H9 (cell line): ENCODE measurements around the gene U2AF1L4. TPM values are rescaled to one million over a fixed set of nuclear protein-coding genes. Genes with fewer than 3 reads are reported as not detected.

Source experiments
- DNase-seq: peaks from one replicate; pipeline ENCODE4 v3.0.0-alpha.2; 2017
- H2AFZ ChIP-seq: one replicate; pipeline ENCODE4 v1.6.1; 2013; ENCODE audit warnings: mild to moderate bottlenecking, low read length, control low read depth, moderate library complexity
- H2AK5ac ChIP-seq: 2 replicates; pipeline ENCODE4 v1.6.1; 2013; ENCODE audit warnings: low read length, control low read depth, mixed read lengths; ENCODE audit not compliant: insufficient read length
- H2BK120ac ChIP-seq: one replicate; pipeline ENCODE4 v1.6.1; 2013; ENCODE audit warnings: low read depth, mild to moderate bottlenecking, low read length, control low read depth, inconsistent platforms; ENCODE audit not compliant: poor library complexity, severe bottlenecking
- H2BK12ac ChIP-seq: 2 replicates; pipeline ENCODE4 v1.6.1; 2013; ENCODE audit warnings: low read length, control low read depth, mixed read lengths, low read depth; ENCODE audit not compliant: insufficient read length
- H2BK15ac ChIP-seq: 2 replicates; pipeline ENCODE4 v1.6.1; 2013; ENCODE audit warnings: low read depth, low read length, control low read depth
- H2BK20ac ChIP-seq: one replicate; pipeline ENCODE4 v1.6.1; 2013; ENCODE audit warnings: low read depth, mild to moderate bottlenecking, low read length, control low read depth, inconsistent platforms; ENCODE audit not compliant: poor library complexity, severe bottlenecking
- H2BK5ac ChIP-seq: 2 replicates; pipeline ENCODE4 v1.6.1; 2013; ENCODE audit warnings: low read length, control low read depth, mixed read lengths; ENCODE audit not compliant: insufficient read length
- H3K14ac ChIP-seq: 2 replicates; pipeline ENCODE4 v1.6.1; 2013; ENCODE audit warnings: low read length, control low read depth; ENCODE audit not compliant: insufficient read depth
- H3K18ac ChIP-seq: 2 replicates; pipeline ENCODE4 v1.6.1; 2013; ENCODE audit warnings: low read depth, mild to moderate bottlenecking, mixed read lengths, low read length, control low read depth; ENCODE audit not compliant: insufficient read length
- H3K23ac ChIP-seq: 2 replicates; pipeline ENCODE4 v1.6.1; 2013; ENCODE audit warnings: low read length, control low read depth, mixed read lengths, low read depth; ENCODE audit not compliant: insufficient read length
- H3K23me2 ChIP-seq: 2 replicates; pipeline ENCODE4 v1.6.1; 2013; ENCODE audit warnings: low read depth, mild to moderate bottlenecking, mixed read lengths, low read length, control low read depth; ENCODE audit not compliant: insufficient read length, poor library complexity, severe bottlenecking
- H3K27ac ChIP-seq: 2 replicates; pipeline ENCODE4 v1.5.1; 2013; ENCODE audit warnings: low read length, control low read depth, mixed read lengths, low read depth; ENCODE audit not compliant: insufficient read length
- H3K27me3 ChIP-seq: 2 replicates; pipeline ENCODE4 v1.6.1; 2013; ENCODE audit warnings: low read length, control low read depth, inconsistent platforms; ENCODE audit not compliant: insufficient read depth
- H3K4ac ChIP-seq: 2 replicates; pipeline ENCODE4 v1.6.1; 2013; ENCODE audit warnings: low read depth, mild to moderate bottlenecking, control low read depth, inconsistent platforms, low read length, moderate library complexity
- H3K4me1 ChIP-seq: 2 replicates; pipeline ENCODE4 v1.6.1; 2013; ENCODE audit warnings: low read length, control low read depth, inconsistent platforms; ENCODE audit not compliant: insufficient read depth
- H3K4me2 ChIP-seq: 2 replicates; pipeline ENCODE4 v1.6.1; 2013; ENCODE audit warnings: low read length, control low read depth, mixed read lengths; ENCODE audit not compliant: insufficient read length, insufficient read depth
- H3K56ac ChIP-seq: 2 replicates; pipeline ENCODE4 v1.6.1; 2013; ENCODE audit warnings: low read depth, mild to moderate bottlenecking, mixed read lengths, low read length, control low read depth; ENCODE audit not compliant: insufficient read length
- H3K79me1 ChIP-seq: 2 replicates; pipeline ENCODE4 v1.6.1; 2013; ENCODE audit warnings: low read depth, mild to moderate bottlenecking, moderate library complexity, low read length, control low read depth, inconsistent platforms; ENCODE audit not compliant: insufficient read depth, poor library complexity, severe bottlenecking
- H3K79me2 ChIP-seq: 2 replicates; pipeline ENCODE4 v1.6.1; 2013; ENCODE audit warnings: low read length, control low read depth, inconsistent platforms; ENCODE audit not compliant: insufficient read depth
- H3K9ac ChIP-seq: 2 replicates; pipeline ENCODE4 v1.6.1; 2013; ENCODE audit warnings: low read length, control low read depth, mixed read lengths; ENCODE audit not compliant: insufficient read length; ENCODE audit errors: extremely low read depth
- H3K9me3 ChIP-seq: one replicate; pipeline ENCODE4 v1.6.1; 2013; ENCODE audit warnings: low read depth, low read length, inconsistent platforms; ENCODE audit not compliant: control insufficient read depth
- H3T11ph ChIP-seq: one replicate; pipeline ENCODE4 v1.6.1; 2013; ENCODE audit warnings: mild to moderate bottlenecking, low read length, control low read depth, inconsistent platforms
- H4K20me1 ChIP-seq: one replicate; pipeline ENCODE4 v1.6.1; 2013; ENCODE audit not compliant: control insufficient read depth, insufficient read length, insufficient read depth
- H4K5ac ChIP-seq: 2 replicates; pipeline ENCODE4 v1.6.1; 2013; ENCODE audit warnings: low read depth, mild to moderate bottlenecking, mixed read lengths, low read length, control low read depth; ENCODE audit not compliant: insufficient read length
- H4K8ac ChIP-seq: replicated peaks from 2 replicates; pipeline ENCODE4 v1.6.1; 2013; ENCODE audit warnings: low read length, control low read depth, mixed read lengths, low read depth; ENCODE audit not compliant: insufficient read length
- H4K91ac ChIP-seq: 2 replicates; pipeline ENCODE4 v1.6.1; 2013; ENCODE audit warnings: low read depth, mild to moderate bottlenecking, moderate library complexity, mixed read lengths, low read length, control low read depth; ENCODE audit not compliant: insufficient read length
- H3K27ac Mint-ChIP-seq, 3 experiments: 2 replicates in 2 of 3; 3 replicates in 1 of 3; pipeline ENCODE4 v1.8.0; 2020 to 2021; ENCODE audit warnings: mixed read lengths in 3 of 3, mild to moderate bottlenecking in 1 of 3, moderate library complexity in 1 of 3
- H3K27me3 Mint-ChIP-seq: 2 replicates; pipeline ENCODE4 v1.8.0; 2021; ENCODE audit warnings: low read depth, mild to moderate bottlenecking, moderate library complexity, mixed read lengths
- H3K36me3 Mint-ChIP-seq, 3 experiments: 2 replicates in 2 of 3; 3 replicates in 1 of 3; pipeline ENCODE4 v1.8.0; 2020 to 2021; ENCODE audit warnings: low read depth in 3 of 3, mixed read lengths in 3 of 3; ENCODE audit not compliant: insufficient read depth in 1 of 3
- H3K4me1 Mint-ChIP-seq, 2 experiments: 2 replicates each; pipeline ENCODE4 v1.8.0; 2020; ENCODE audit warnings: mixed read lengths in 2 of 2
- H3K4me3 Mint-ChIP-seq, 2 experiments: 2 replicates in 1 of 2; 3 replicates in 1 of 2; pipeline ENCODE4 v1.8.0; 2020 to 2021; ENCODE audit warnings: mild to moderate bottlenecking in 2 of 2, mixed read lengths in 2 of 2, moderate library complexity in 1 of 2
- H3K9me3 Mint-ChIP-seq, 2 experiments: 2 replicates in 1 of 2; 3 replicates in 1 of 2; pipeline ENCODE4 v1.8.0; 2020; ENCODE audit warnings: mild to moderate bottlenecking in 2 of 2, mixed read lengths in 2 of 2, moderate library complexity in 1 of 2
- WGBS: extraction: QIAGEN DNeasy Blood & Tissue Kit; methylation state at CpG from one replicate; pipeline ENCODE4 v1.1.7; 2013; ENCODE audit warnings: missing lambda C conversion rate, low lambda C conversion rate, mixed read lengths; ENCODE audit not compliant: insufficient read length; ENCODE audit errors: extremely low coverage; 5-methylcytosine and 5-hydroxymethylcytosine counted together
- total RNA-seq: library from RNA; stranded (reverse); gene quantifications from 2 replicates; pipeline ENCODE4 v1.2.1, GENCODE V29; 2021
- TF ChIP-seq, protein P1 (sequence below): fragments of 200-600 bp; sonication (generic); conservative IDR thresholded peaks from 3 replicates; pipeline ENCODE4 v1.8.0; 2021; ENCODE audit warnings: antibody characterized with exemption, mild to moderate bottlenecking

The U2AF1L4 gene
- total RNA-seq, 1 experiment from 2014 or later = 16.8 TPM

DNA sequence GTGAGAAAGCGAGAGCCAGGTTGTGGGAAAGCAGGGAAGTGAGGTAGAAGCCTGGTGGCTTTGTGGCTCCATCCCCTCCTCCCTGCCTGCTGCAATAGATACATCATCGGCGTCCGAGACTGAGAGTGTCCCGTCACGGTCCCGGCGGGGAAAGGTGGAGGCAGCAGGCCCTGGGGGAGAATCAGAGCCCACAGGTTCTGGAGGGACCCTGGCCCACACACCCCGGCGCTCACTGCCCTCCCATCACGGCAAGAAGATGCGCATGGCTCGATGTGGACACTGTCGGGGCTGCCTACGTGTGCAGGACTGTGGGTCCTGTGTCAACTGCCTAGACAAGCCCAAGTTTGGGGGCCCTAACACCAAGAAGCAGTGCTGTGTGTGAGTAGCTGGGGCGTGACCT, 22.3 kb downstream of the U2AF1L4 start:
- H2BK12ac ChIP-seq = no peak overlapping the region
- TF ChIP-seq, protein P1, sequence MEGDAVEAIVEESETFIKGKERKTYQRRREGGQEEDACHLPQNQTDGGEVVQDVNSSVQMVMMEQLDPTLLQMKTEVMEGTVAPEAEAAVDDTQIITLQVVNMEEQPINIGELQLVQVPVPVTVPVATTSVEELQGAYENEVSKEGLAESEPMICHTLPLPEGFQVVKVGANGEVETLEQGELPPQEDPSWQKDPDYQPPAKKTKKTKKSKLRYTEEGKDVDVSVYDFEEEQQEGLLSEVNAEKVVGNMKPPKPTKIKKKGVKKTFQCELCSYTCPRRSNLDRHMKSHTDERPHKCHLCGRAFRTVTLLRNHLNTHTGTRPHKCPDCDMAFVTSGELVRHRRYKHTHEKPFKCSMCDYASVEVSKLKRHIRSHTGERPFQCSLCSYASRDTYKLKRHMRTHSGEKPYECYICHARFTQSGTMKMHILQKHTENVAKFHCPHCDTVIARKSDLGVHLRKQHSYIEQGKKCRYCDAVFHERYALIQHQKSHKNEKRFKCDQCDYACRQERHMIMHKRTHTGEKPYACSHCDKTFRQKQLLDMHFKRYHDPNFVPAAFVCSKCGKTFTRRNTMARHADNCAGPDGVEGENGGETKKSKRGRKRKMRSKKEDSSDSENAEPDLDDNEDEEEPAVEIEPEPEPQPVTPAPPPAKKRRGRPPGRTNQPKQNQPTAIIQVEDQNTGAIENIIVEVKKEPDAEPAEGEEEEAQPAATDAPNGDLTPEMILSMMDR = no peak
- no peak overlapping the region for H2BK120ac ChIP-seq
- H3K4ac ChIP-seq = no peak overlapping the region
- H3K27me3 Mint-ChIP-seq = no peaks in the 10 kb centered on the region; the same call in 1 of the 2 replicates
- no peaks in the 10 kb centered on the region for H3K27me3 ChIP-seq
- H3K27ac ChIP-seq = no peak overlapping the region
- no peak overlapping the region for H3K27ac Mint-ChIP-seq
- H4K20me1 ChIP-seq = peaks cover 6% of the 10 kb centered on the region
- no peak overlapping the region for H2BK20ac ChIP-seq
- H3K79me2 ChIP-seq = peaks cover 11% of the 10 kb centered on the region; the same call in 1 of the 2 replicates
- no peaks in the 10 kb centered on the region for H3K4me1 ChIP-seq
- no peak overlapping the region for H2BK5ac ChIP-seq
- no peak overlapping the region for H3K14ac ChIP-seq
- no peak overlapping the region for H3K4me2 ChIP-seq
- H3K23ac ChIP-seq = no peak overlapping the region
- no peak overlapping the region for H4K5ac ChIP-seq
- no peak overlapping the region for H3K4me3 Mint-ChIP-seq
- no CpG with 5 or more reads among the region's 16 CpGs for WGBS
- H4K8ac ChIP-seq = no peak overlapping the region
- no peaks in the 10 kb centered on the region for H3K9me3 Mint-ChIP-seq
- no peak overlapping the region for H2AFZ ChIP-seq
- H2AK5ac ChIP-seq = no peak overlapping the region
- H3K79me1 ChIP-seq = no peaks in the 10 kb centered on the region
- H3K56ac ChIP-seq = no peak overlapping the region
- H3K36me3 Mint-ChIP-seq = peaks cover 42 to 76% (median 74%) of the 10 kb centered on the region in 3 experiments; a peak in 6 of 7 replicates
- no peak overlapping the region for H4K91ac ChIP-seq
- no peak overlapping the region for H3K9ac ChIP-seq
- H3K23me2 ChIP-seq = peaks cover 7% of the 10 kb centered on the region
- H3K9me3 ChIP-seq = no peaks in the 10 kb centered on the region
- DNase-seq = no peak
- no peak overlapping the region for H3K18ac ChIP-seq
- H2BK15ac ChIP-seq = no peak overlapping the region
- H3K4me1 Mint-ChIP-seq = peaks cover 6 to 8% of the 10 kb centered on the region in 2 experiments
- H3T11ph ChIP-seq = no peak overlapping the region
